K562 (cell line): Measurements from ENCODE around the gene KBTBD13. TPM values are rescaled to one million over a fixed set of nuclear protein-coding genes. Genes with fewer than 3 reads are reported as not detected.

Experiments
- DEAF1 ChIP-seq: fragments of 450-650 bp; formaldehyde crosslinking; IDR thresholded peaks from 2 replicates; pipeline ENCODE4 v1.4.0; 2020; ENCODE audit warnings: mild to moderate bottlenecking, moderate library complexity
- FOXK1 ChIP-seq: sonication (generic); formaldehyde crosslinking; IDR thresholded peaks from 2 replicates; pipeline ENCODE4 v1.8.0; 2022; ENCODE audit warnings: missing genetic modification reagents, mild to moderate bottlenecking, borderline replicate concordance
- HSF4 ChIP-seq: fragments of 250-450 bp; sonication (Bioruptor Pico); IDR thresholded peaks from 2 replicates; pipeline ENCODE4 v2.1.2; 2022; ENCODE audit warnings: mild to moderate bottlenecking, moderate library complexity, borderline replicate concordance
- NBN ChIP-seq: fragments of 450-650 bp; IDR thresholded peaks from 2 replicates; pipeline ENCODE4 v1.6.1; 2016; ENCODE audit warnings: low read depth, mild to moderate bottlenecking
- NRF1 ChIP-seq, 2 experiments: fragments of 450-650 bp; IDR thresholded peaks in 1 of 2; conservative IDR thresholded peaks in 1 of 2; 2 replicates each; pipeline ENCODE4 v1.6.1; 2014; ENCODE audit warnings: mild to moderate bottlenecking in 2 of 2
- PPARD ChIP-seq: fragments of 250-450 bp; sonication (Bioruptor Pico); IDR thresholded peaks from 2 replicates; pipeline ENCODE4 v1.8.0; 2022; ENCODE audit warnings: inconsistent platforms, mild to moderate bottlenecking, moderate library complexity
- SNAPC5 ChIP-seq: fragments of 250-450 bp; sonication (Bioruptor Pico); IDR thresholded peaks from 2 replicates; pipeline ENCODE4 v1.8.0; 2021; ENCODE audit warnings: moderate library complexity, mild to moderate bottlenecking, inconsistent platforms
- TCF7 ChIP-seq: sonication (generic); IDR thresholded peaks from 2 replicates; pipeline ENCODE4 v1.6.1; 2016; ENCODE audit warnings: antibody characterized with exemption, borderline replicate concordance
- polyA plus RNA-seq, 8 experiments: library from polyadenylated mRNA; depleted of rRNA in 4 of 8; stranded (reverse) in 5 of 8; unstranded in 3 of 8; fragments of >200 nt; fragmentation: Nextera tagmentation in 2 of 8; fragmentation: Illumina TruSeq in 1 of 8; extraction: Ambion mirVana in 2 of 8; extraction: Trizol in 1 of 8; gene quantifications; 2 replicates each; pipeline versions ENCODE4 v1.2.1 to v1.2.3, GENCODE V29; 2011 to 2014; ENCODE audit warnings: inconsistent platforms in 1 of 8, missing spikeins in 1 of 8
- total RNA-seq, 7 experiments: library from RNA; depleted of rRNA in 6 of 7; stranded (reverse); fragments of >200 nt in 6 of 7; fragmentation: Illumina TruSeq in 2 of 7; extraction: Trizol in 2 of 7; gene quantifications; 2 replicates each; pipeline versions ENCODE4 v1.2.1 to v1.2.3, GENCODE V29; 2011 to 2021; ENCODE audit warnings: low replicate concordance in 1 of 7
- TF ChIP-seq, protein P1 (sequence below): fragments of 450-650 bp; IDR thresholded peaks from 2 replicates; pipeline ENCODE4 v1.6.1; 2016; ENCODE audit warnings: mild to moderate bottlenecking, moderate library complexity
- TF ChIP-seq, protein P2 (sequence below): fragments of 450-650 bp; IDR thresholded peaks from 2 replicates; pipeline ENCODE4 v1.6.1; 2016

The KBTBD13 gene
- total and polyA plus RNA-seq, 9 of the 15 experiments (the other 6 are each of a cell fraction or from before 2014, with no cell fraction given), result 0.07 to 0.13 (median 0.10) TPM; not detected in 3

- TF ChIP-seq, protein P1, sequence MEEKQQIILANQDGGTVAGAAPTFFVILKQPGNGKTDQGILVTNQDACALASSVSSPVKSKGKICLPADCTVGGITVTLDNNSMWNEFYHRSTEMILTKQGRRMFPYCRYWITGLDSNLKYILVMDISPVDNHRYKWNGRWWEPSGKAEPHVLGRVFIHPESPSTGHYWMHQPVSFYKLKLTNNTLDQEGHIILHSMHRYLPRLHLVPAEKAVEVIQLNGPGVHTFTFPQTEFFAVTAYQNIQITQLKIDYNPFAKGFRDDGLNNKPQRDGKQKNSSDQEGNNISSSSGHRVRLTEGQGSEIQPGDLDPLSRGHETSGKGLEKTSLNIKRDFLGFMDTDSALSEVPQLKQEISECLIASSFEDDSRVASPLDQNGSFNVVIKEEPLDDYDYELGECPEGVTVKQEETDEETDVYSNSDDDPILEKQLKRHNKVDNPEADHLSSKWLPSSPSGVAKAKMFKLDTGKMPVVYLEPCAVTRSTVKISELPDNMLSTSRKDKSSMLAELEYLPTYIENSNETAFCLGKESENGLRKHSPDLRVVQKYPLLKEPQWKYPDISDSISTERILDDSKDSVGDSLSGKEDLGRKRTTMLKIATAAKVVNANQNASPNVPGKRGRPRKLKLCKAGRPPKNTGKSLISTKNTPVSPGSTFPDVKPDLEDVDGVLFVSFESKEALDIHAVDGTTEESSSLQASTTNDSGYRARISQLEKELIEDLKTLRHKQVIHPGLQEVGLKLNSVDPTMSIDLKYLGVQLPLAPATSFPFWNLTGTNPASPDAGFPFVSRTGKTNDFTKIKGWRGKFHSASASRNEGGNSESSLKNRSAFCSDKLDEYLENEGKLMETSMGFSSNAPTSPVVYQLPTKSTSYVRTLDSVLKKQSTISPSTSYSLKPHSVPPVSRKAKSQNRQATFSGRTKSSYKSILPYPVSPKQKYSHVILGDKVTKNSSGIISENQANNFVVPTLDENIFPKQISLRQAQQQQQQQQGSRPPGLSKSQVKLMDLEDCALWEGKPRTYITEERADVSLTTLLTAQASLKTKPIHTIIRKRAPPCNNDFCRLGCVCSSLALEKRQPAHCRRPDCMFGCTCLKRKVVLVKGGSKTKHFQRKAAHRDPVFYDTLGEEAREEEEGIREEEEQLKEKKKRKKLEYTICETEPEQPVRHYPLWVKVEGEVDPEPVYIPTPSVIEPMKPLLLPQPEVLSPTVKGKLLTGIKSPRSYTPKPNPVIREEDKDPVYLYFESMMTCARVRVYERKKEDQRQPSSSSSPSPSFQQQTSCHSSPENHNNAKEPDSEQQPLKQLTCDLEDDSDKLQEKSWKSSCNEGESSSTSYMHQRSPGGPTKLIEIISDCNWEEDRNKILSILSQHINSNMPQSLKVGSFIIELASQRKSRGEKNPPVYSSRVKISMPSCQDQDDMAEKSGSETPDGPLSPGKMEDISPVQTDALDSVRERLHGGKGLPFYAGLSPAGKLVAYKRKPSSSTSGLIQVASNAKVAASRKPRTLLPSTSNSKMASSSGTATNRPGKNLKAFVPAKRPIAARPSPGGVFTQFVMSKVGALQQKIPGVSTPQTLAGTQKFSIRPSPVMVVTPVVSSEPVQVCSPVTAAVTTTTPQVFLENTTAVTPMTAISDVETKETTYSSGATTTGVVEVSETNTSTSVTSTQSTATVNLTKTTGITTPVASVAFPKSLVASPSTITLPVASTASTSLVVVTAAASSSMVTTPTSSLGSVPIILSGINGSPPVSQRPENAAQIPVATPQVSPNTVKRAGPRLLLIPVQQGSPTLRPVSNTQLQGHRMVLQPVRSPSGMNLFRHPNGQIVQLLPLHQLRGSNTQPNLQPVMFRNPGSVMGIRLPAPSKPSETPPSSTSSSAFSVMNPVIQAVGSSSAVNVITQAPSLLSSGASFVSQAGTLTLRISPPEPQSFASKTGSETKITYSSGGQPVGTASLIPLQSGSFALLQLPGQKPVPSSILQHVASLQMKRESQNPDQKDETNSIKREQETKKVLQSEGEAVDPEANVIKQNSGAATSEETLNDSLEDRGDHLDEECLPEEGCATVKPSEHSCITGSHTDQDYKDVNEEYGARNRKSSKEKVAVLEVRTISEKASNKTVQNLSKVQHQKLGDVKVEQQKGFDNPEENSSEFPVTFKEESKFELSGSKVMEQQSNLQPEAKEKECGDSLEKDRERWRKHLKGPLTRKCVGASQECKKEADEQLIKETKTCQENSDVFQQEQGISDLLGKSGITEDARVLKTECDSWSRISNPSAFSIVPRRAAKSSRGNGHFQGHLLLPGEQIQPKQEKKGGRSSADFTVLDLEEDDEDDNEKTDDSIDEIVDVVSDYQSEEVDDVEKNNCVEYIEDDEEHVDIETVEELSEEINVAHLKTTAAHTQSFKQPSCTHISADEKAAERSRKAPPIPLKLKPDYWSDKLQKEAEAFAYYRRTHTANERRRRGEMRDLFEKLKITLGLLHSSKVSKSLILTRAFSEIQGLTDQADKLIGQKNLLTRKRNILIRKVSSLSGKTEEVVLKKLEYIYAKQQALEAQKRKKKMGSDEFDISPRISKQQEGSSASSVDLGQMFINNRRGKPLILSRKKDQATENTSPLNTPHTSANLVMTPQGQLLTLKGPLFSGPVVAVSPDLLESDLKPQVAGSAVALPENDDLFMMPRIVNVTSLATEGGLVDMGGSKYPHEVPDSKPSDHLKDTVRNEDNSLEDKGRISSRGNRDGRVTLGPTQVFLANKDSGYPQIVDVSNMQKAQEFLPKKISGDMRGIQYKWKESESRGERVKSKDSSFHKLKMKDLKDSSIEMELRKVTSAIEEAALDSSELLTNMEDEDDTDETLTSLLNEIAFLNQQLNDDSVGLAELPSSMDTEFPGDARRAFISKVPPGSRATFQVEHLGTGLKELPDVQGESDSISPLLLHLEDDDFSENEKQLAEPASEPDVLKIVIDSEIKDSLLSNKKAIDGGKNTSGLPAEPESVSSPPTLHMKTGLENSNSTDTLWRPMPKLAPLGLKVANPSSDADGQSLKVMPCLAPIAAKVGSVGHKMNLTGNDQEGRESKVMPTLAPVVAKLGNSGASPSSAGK, result no peak
- peak; percentile 58 for TF ChIP-seq DEAF1
- TF ChIP-seq NRF1 (conservative IDR thresholded peaks at IDR 0.05 in 1 of 2, IDR thresholded peaks at IDR 0.05 in 1 of 2), result no peak
- no peak for TF ChIP-seq PPARD
- no peak for TF ChIP-seq FOXK1
- TF ChIP-seq SNAPC5 (CRISPR knock-in tag), result no peak
- no peak for TF ChIP-seq TCF7
- no peak for TF ChIP-seq HSF4 (CRISPR knock-in tag)
- TF ChIP-seq, protein P2, sequence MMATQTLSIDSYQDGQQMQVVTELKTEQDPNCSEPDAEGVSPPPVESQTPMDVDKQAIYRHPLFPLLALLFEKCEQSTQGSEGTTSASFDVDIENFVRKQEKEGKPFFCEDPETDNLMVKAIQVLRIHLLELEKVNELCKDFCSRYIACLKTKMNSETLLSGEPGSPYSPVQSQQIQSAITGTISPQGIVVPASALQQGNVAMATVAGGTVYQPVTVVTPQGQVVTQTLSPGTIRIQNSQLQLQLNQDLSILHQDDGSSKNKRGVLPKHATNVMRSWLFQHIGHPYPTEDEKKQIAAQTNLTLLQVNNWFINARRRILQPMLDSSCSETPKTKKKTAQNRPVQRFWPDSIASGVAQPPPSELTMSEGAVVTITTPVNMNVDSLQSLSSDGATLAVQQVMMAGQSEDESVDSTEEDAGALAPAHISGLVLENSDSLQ, result peak; percentile 78
- TF ChIP-seq NBN, result no peak
Observed at GRCh38 chr15:65054333-65055200, 22.0 kb upstream of the KBTBD13 start (continued).
